K562 (cell line): ENCODE results near the gene TNFAIP1. TPM values are rescaled to one million over a fixed set of nuclear protein-coding genes. Genes with fewer than 3 reads are reported as not detected.
A peak's percentile ranks its signal among the peaks of the same experiment; 100 is the strongest.

Experiments
- CAMTA2 ChIP-seq: fragments of 250-450 bp; sonication (Bioruptor Pico); conservative IDR thresholded peaks from 2 replicates; pipeline ENCODE4 v1.5.1; 2022
- EP300 ChIP-seq: IDR thresholded peaks from 2 replicates; pipeline ENCODE4 v1.6.1; 2012; ENCODE audit warnings: low read length, improper control_type of control experiment
- ESRRB ChIP-seq: fragments of 250-450 bp; sonication (Bioruptor Pico); IDR thresholded peaks from 2 replicates; pipeline ENCODE4 v1.5.0; 2020; ENCODE audit warnings: mild to moderate bottlenecking, moderate library complexity, borderline replicate concordance
- FOS ChIP-seq: IDR thresholded peaks from 3 replicates; pipeline ENCODE4 v1.6.1; 2011; ENCODE audit not compliant: insufficient read length; ENCODE audit errors: extremely low read depth
- PPARD ChIP-seq: fragments of 250-450 bp; sonication (Bioruptor Pico); IDR thresholded peaks from 2 replicates; pipeline ENCODE4 v1.8.0; 2022; ENCODE audit warnings: inconsistent platforms, mild to moderate bottlenecking, moderate library complexity
- SAFB ChIP-seq: fragments of 200-400 bp; formaldehyde crosslinking; IDR thresholded peaks from 2 replicates; pipeline ENCODE4 v1.6.1; 2017; ENCODE audit warnings: low read depth, low read length, borderline replicate concordance
- WHSC1 ChIP-seq: IDR thresholded peaks from one replicate; pipeline ENCODE4 v1.6.1; 2012; ENCODE audit warnings: low read length, control low read depth, inconsistent platforms
- polyA plus RNA-seq, 8 experiments: library from polyadenylated mRNA; depleted of rRNA in 4 of 8; stranded (reverse) in 5 of 8; unstranded in 3 of 8; fragments of >200 nt; fragmentation: Nextera tagmentation in 2 of 8; fragmentation: Illumina TruSeq in 1 of 8; extraction: Ambion mirVana in 2 of 8; extraction: Trizol in 1 of 8; gene quantifications; 2 replicates each; pipeline versions ENCODE4 v1.2.1 to v1.2.3, GENCODE V29; 2011 to 2014; ENCODE audit warnings: inconsistent platforms in 1 of 8, missing spikeins in 1 of 8
- total RNA-seq, 7 experiments: library from RNA; depleted of rRNA in 6 of 7; stranded (reverse); fragments of >200 nt in 6 of 7; fragmentation: Illumina TruSeq in 2 of 7; extraction: Trizol in 2 of 7; gene quantifications; 2 replicates each; pipeline versions ENCODE4 v1.2.1 to v1.2.3, GENCODE V29; 2011 to 2021; ENCODE audit warnings: low replicate concordance in 1 of 7
- TF ChIP-seq, protein P1 (sequence below): IDR thresholded peaks from 3 replicates; pipeline ENCODE4 v1.6.1; 2011; ENCODE audit warnings: borderline replicate concordance, mild to moderate bottlenecking, moderate library complexity; ENCODE audit not compliant: insufficient read length; ENCODE audit errors: extremely low read depth
- TF ChIP-seq, protein P2 (sequence below): sonication (generic); formaldehyde crosslinking; IDR thresholded peaks from 2 replicates; pipeline ENCODE4 v1.9.0; 2022; ENCODE audit warnings: mild to moderate bottlenecking, missing genetic modification reagents
- TF ChIP-seq, protein P3 (sequence below): IDR thresholded peaks from 2 replicates; pipeline ENCODE4 v1.6.1; 2011; ENCODE audit not compliant: insufficient read length; ENCODE audit errors: extremely low read depth
- TF ChIP-seq, protein P4 (sequence below): fragments of 450-650 bp; formaldehyde crosslinking; conservative IDR thresholded peaks from 2 replicates; pipeline ENCODE4 v1.4.0; 2022; ENCODE audit warnings: mild to moderate bottlenecking, missing genetic modification characterization
- TF ChIP-seq, protein P5 (sequence below): fragments of 250-450 bp; sonication (Bioruptor Pico); IDR thresholded peaks from 2 replicates; pipeline ENCODE4 v1.5.0; 2021; ENCODE audit warnings: mild to moderate bottlenecking, borderline replicate concordance

TNFAIP1 gene
- total and polyA plus RNA-seq, 9 of the 15 experiments (the other 6 are each of a cell fraction or from before 2014, with no cell fraction given): 2.1 to 20.1 (median 8.2) TPM

DNA sequence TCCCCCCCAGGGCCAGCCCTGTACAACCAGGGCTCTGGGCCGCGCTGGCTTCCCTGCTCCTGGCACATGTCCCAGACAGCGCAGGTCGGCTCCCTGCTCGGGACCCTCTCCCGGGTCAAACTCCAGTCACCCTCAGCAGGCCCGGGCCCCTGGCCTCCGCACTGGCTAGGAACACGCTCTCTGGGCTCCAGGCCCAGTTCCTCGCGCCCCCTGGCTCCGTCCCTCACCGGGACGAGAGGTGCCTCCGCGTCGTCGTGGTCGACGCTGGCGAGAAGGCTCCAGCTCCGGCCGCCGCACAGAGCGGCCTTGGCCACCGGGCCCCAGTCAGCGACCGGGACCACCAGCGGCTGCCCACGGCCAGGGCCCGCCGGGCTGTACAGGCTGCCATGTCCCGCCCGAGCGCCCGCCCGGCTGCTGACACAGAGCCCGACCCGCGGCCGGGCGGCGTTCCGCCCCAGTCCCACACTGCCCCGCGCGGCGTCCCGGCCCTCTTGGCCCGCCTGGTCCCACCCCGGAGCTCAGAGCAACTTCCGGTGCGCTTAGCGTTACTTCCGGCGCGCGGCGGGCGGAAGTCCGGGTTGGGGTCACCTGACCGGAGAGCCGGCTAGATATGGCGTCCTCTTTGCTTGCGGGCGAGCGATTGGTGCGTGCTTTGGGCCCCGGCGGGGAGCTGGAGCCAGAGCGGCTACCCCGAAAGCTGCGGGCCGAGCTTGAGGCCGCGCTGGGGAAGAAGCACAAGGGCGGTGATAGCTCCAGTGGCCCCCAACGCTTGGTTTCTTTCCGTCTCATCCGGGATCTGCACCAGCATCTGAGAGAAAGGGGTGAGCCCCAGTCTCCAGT lies 21.7 kb downstream of the TNFAIP1 start, which contains the start of gene POLDIP2 (continued):
- TF ChIP-seq, protein P1, sequence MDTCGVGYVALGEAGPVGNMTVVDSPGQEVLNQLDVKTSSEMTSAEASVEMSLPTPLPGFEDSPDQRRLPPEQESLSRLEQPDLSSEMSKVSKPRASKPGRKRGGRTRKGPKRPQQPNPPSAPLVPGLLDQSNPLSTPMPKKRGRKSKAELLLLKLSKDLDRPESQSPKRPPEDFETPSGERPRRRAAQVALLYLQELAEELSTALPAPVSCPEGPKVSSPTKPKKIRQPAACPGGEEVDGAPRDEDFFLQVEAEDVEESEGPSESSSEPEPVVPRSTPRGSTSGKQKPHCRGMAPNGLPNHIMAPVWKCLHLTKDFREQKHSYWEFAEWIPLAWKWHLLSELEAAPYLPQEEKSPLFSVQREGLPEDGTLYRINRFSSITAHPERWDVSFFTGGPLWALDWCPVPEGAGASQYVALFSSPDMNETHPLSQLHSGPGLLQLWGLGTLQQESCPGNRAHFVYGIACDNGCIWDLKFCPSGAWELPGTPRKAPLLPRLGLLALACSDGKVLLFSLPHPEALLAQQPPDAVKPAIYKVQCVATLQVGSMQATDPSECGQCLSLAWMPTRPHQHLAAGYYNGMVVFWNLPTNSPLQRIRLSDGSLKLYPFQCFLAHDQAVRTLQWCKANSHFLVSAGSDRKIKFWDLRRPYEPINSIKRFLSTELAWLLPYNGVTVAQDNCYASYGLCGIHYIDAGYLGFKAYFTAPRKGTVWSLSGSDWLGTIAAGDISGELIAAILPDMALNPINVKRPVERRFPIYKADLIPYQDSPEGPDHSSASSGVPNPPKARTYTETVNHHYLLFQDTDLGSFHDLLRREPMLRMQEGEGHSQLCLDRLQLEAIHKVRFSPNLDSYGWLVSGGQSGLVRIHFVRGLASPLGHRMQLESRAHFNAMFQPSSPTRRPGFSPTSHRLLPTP: no peak
- TF ChIP-seq, protein P2, sequence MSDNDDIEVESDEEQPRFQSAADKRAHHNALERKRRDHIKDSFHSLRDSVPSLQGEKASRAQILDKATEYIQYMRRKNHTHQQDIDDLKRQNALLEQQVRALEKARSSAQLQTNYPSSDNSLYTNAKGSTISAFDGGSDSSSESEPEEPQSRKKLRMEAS (CRISPR knock-in tag): no peak
- TF ChIP-seq, protein P3, sequence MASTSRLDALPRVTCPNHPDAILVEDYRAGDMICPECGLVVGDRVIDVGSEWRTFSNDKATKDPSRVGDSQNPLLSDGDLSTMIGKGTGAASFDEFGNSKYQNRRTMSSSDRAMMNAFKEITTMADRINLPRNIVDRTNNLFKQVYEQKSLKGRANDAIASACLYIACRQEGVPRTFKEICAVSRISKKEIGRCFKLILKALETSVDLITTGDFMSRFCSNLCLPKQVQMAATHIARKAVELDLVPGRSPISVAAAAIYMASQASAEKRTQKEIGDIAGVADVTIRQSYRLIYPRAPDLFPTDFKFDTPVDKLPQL: no peak
- peak; percentile 23 for TF ChIP-seq EP300
- no peak for TF ChIP-seq FOS
- TF ChIP-seq, protein P4, sequence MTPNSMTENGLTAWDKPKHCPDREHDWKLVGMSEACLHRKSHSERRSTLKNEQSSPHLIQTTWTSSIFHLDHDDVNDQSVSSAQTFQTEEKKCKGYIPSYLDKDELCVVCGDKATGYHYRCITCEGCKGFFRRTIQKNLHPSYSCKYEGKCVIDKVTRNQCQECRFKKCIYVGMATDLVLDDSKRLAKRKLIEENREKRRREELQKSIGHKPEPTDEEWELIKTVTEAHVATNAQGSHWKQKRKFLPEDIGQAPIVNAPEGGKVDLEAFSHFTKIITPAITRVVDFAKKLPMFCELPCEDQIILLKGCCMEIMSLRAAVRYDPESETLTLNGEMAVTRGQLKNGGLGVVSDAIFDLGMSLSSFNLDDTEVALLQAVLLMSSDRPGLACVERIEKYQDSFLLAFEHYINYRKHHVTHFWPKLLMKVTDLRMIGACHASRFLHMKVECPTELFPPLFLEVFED (CRISPR knock-in tag): no peak
- TF ChIP-seq WHSC1: no peak
- TF ChIP-seq CAMTA2: no peak
- no peak for TF ChIP-seq PPARD
- TF ChIP-seq, protein P5, sequence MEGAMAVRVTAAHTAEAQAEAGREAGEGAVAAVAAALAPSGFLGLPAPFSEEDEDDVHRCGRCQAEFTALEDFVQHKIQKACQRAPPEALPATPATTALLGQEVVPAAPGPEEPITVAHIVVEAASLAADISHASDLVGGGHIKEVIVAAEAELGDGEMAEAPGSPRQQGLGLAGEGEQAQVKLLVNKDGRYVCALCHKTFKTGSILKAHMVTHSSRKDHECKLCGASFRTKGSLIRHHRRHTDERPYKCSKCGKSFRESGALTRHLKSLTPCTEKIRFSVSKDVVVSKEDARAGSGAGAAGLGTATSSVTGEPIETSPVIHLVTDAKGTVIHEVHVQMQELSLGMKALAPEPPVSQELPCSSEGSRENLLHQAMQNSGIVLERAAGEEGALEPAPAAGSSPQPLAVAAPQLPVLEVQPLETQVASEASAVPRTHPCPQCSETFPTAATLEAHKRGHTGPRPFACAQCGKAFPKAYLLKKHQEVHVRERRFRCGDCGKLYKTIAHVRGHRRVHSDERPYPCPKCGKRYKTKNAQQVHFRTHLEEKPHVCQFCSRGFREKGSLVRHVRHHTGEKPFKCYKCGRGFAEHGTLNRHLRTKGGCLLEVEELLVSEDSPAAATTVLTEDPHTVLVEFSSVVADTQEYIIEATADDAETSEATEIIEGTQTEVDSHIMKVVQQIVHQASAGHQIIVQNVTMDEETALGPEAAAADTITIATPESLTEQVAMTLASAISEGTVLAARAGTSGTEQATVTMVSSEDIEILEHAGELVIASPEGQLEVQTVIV: no peak
- no peak for TF ChIP-seq SAFB
- no peak for TF ChIP-seq ESRRB
